ENCODE measurements around the gene TEX13C.

TEX13C gene

DNA sequence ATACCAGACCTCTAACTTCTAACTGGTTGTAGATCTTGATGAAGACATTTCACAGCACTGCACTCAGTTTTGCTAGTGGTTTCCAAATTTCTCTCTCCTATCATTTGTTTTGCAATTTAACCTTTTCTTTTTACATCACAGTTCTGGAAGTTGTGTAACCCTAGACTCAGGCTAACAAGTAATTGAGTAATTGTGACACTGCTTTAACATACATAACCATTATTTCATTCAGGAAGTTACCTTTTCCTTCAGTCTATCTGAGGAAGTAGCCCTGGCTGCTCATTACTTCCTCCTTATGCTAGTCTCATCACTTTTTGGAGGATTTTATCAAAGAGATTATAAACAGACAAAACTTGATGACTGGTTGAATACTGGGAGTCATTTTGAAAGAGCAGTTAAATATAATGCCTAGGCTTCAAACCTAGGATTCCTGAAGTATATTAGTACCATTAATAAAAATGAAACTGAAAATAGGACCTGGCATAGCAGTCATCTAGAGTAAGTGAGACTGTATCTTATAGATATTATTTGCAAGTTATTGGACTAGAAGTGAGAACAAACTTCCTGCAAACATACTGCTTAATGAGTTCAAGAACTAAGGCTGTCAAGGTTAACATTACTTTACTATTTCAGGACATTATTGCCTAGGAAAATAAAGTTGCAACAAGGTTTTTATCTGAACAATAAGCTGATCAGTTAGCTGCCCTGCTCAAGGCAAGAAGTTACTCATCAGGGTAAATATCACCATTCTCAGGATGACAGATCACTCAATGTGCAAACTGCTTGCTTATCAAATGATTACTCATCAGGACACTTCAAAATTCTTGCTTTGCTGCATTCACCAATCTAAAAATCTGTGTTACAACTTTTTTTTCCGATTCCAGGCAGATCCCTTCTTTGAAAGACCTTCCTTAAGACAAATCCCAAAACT is 25.6 kb upstream of the TEX13C start:
- H3K4me1 ChIP-seq (ENCODE audit: insufficient read depth, low read length), result no peaks in the 10 kb centered on the region
- H3K9me3 ChIP-seq (ENCODE audit: insufficient read depth, low read length, severe bottlenecking), result no peaks in the 10 kb centered on the region
- H4K20me1 ChIP-seq (ENCODE audit: insufficient read depth, low read length), result no peaks in the 10 kb centered on the region
- no peak overlapping the region for H3K4me2 ChIP-seq (ENCODE audit: insufficient read depth, low read length)
- TF ChIP-seq EZH2 (IDR thresholded peaks at IDR 0.05; ENCODE audit: borderline replicate concordance, low read depth, low read length, severe bottlenecking), result no peak
- TF ChIP-seq, protein P1, sequence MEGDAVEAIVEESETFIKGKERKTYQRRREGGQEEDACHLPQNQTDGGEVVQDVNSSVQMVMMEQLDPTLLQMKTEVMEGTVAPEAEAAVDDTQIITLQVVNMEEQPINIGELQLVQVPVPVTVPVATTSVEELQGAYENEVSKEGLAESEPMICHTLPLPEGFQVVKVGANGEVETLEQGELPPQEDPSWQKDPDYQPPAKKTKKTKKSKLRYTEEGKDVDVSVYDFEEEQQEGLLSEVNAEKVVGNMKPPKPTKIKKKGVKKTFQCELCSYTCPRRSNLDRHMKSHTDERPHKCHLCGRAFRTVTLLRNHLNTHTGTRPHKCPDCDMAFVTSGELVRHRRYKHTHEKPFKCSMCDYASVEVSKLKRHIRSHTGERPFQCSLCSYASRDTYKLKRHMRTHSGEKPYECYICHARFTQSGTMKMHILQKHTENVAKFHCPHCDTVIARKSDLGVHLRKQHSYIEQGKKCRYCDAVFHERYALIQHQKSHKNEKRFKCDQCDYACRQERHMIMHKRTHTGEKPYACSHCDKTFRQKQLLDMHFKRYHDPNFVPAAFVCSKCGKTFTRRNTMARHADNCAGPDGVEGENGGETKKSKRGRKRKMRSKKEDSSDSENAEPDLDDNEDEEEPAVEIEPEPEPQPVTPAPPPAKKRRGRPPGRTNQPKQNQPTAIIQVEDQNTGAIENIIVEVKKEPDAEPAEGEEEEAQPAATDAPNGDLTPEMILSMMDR (IDR thresholded peaks at IDR 0.05; ENCODE audit: borderline replicate concordance, extremely low read depth, low read length, poor library complexity, severe bottlenecking), result no peak
- DNase-seq, result no peak
- no peak for ATAC-seq (ENCODE audit: insufficient read depth, low read depth)
- no peaks in the 10 kb centered on the region for H3K27me3 ChIP-seq (ENCODE audit: insufficient read depth, low read length, poor library complexity)
- no peak overlapping the region for H3K9ac ChIP-seq (ENCODE audit: low read depth, low read length)
- no peak overlapping the region for H3K4me3 ChIP-seq (ENCODE audit: low read depth in 1 of 2, low read length in 2 of 2)
- H3K27ac ChIP-seq (ENCODE audit: low read length), result no peak overlapping the region
- no peaks in the 10 kb centered on the region for H3K36me3 ChIP-seq (ENCODE audit: insufficient read depth, low read length)
- no peaks in the 10 kb centered on the region for H3K79me2 ChIP-seq (ENCODE audit: insufficient read depth, low read length)
- no peak overlapping the region for H2AFZ ChIP-seq (ENCODE audit: low read depth, low read length)

GRCh38 chrX:125295337-125295736 is 24.3 kb upstream of the TEX13C start:
- TF ChIP-seq, protein P1 (IDR thresholded peaks at IDR 0.05; ENCODE audit: borderline replicate concordance, extremely low read depth, low read length, poor library complexity, severe bottlenecking), result no peak
- no peak for TF ChIP-seq EZH2 (IDR thresholded peaks at IDR 0.05; ENCODE audit: borderline replicate concordance, low read depth, low read length, severe bottlenecking)
- Histone ChIP-seq H4K20me1 (ENCODE audit: insufficient read depth, low read length) (no peaks in the 10 kb centered on the region), H3K4me3 (ENCODE audit: low read depth in 1 of 2, low read length in 2 of 2) (no peak overlapping the region), H3K36me3 (ENCODE audit: insufficient read depth, low read length) (no peaks in the 10 kb centered on the region), H3K4me1 (ENCODE audit: insufficient read depth, low read length) (no peaks in the 10 kb centered on the region), H3K79me2 (ENCODE audit: insufficient read depth, low read length) (no peaks in the 10 kb centered on the region), H3K27me3 (ENCODE audit: insufficient read depth, low read length, poor library complexity) (no peaks in the 10 kb centered on the region), H3K4me2 (ENCODE audit: insufficient read depth, low read length) (no peak overlapping the region), H2AFZ (ENCODE audit: low read depth, low read length) (no peak overlapping the region), H3K27ac (ENCODE audit: low read length) (no peak overlapping the region), H3K9me3 (ENCODE audit: insufficient read depth, low read length, severe bottlenecking) (no peaks in the 10 kb centered on the region), H3K9ac (ENCODE audit: low read depth, low read length) (no peak overlapping the region)
- no peak for DNase-seq
- ATAC-seq (ENCODE audit: insufficient read depth, low read depth), result no peak

DNA sequence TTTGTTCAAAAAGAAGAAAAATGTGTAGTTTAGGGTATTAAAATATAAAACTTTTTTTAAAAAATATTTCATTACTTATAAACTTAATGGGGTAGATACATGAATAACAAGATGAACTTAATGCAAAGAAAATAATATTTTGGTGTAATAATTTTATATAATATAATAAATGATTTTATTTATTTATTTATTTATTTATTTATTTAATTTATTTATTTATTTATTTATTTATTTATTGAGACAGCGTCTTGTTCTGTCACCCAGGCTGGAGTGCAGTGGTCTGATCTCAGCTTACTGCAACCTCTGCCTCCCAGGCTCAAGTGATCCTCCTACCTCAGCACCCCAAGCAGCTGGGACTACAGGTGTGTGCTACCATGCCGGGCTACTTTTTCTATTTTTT is 20.8 kb upstream of the TEX13C start:
- ATAC-seq (ENCODE audit: insufficient read depth, low read depth), result no peak
- TF ChIP-seq, protein P1 (IDR thresholded peaks at IDR 0.05; ENCODE audit: borderline replicate concordance, extremely low read depth, low read length, poor library complexity, severe bottlenecking), result no peak
- no peak for TF ChIP-seq EZH2 (IDR thresholded peaks at IDR 0.05; ENCODE audit: borderline replicate concordance, low read depth, low read length, severe bottlenecking)

More for the DNA sequence above, 20.8 kb upstream of the TEX13C start:
- Histone ChIP-seq H2AFZ (ENCODE audit: low read depth, low read length) (no peak overlapping the region), H3K4me2 (ENCODE audit: insufficient read depth, low read length) (no peak overlapping the region), H3K4me3 (ENCODE audit: low read depth in 1 of 2, low read length in 2 of 2) (no peak overlapping the region), H3K79me2 (ENCODE audit: insufficient read depth, low read length) (no peaks in the 10 kb centered on the region), H3K36me3 (ENCODE audit: insufficient read depth, low read length) (no peaks in the 10 kb centered on the region), H4K20me1 (ENCODE audit: insufficient read depth, low read length) (no peaks in the 10 kb centered on the region), H3K4me1 (ENCODE audit: insufficient read depth, low read length) (no peaks in the 10 kb centered on the region), H3K9me3 (ENCODE audit: insufficient read depth, low read length, severe bottlenecking) (no peaks in the 10 kb centered on the region), H3K9ac (ENCODE audit: low read depth, low read length) (no peak overlapping the region), H3K27me3 (ENCODE audit: insufficient read depth, low read length, poor library complexity) (no peaks in the 10 kb centered on the region), H3K27ac (ENCODE audit: low read length) (no peak overlapping the region)
- DNase-seq, result no peak

All from DND-41 (cell line).